Breast epithelium (tissue), 4 donors: ENCODE data around the gene MAST4. TPM values are rescaled to one million over a fixed set of nuclear protein-coding genes. Genes with fewer than 3 reads are reported as not detected.

ENCODE experiments used
- DNase-seq, 2 donors: peaks; one replicate each; pipeline ENCODE4 v3.0.0-alpha.2; 2019; ENCODE audit warnings: low spot score in 2 of 2
- H3K27ac ChIP-seq, 2 donors: fragments of 200-600 bp; sonication (generic) in 1 of 2; one replicate each; pipeline ENCODE4 v1.5.1; 2016 to 2019; ENCODE audit warnings: mild to moderate bottlenecking in 1 of 2
- H3K27me3 ChIP-seq, 2 donors: fragments of 200-600 bp; sonication (generic) in 1 of 2; one replicate each; pipeline versions ENCODE4 v1.5.1 to v1.6.0; 2017 to 2019; ENCODE audit warnings: control low read depth in 1 of 2, mild to moderate bottlenecking in 1 of 2
- H3K36me3 ChIP-seq: fragments of 200-600 bp; one replicate; pipeline ENCODE4 v1.5.1; 2019
- H3K4me1 ChIP-seq, 2 donors: fragments of 200-600 bp; sonication (generic); one replicate each; pipeline ENCODE4 v1.5.1; 2016 to 2019; ENCODE audit warnings: control low read depth in 1 of 2
- H3K4me3 ChIP-seq, 3 donors: fragments of 200-600 bp; sonication (generic); 1 replicate in 2 of 3; 2 replicates in 1 of 3; pipeline ENCODE4 v1.5.1; 2016 to 2019; ENCODE audit warnings: mild to moderate bottlenecking in 3 of 3, moderate library complexity in 2 of 3
- H3K9me3 ChIP-seq, 2 donors: fragments of 200-600 bp; sonication (generic) in 1 of 2; one replicate each; pipeline ENCODE4 v1.5.1; 2016 to 2019; ENCODE audit warnings: control low read depth in 1 of 2
- CTCF ChIP-seq, 3 donors: fragments of 450-650 bp; IDR thresholded peaks; one replicate each; pipeline ENCODE4 v1.5.1; 2016 to 2017; ENCODE audit warnings: antibody characterized with exemption in 3 of 3, mild to moderate bottlenecking in 3 of 3, moderate library complexity in 3 of 3
- POLR2A ChIP-seq: fragments of 450-650 bp; IDR thresholded peaks from one replicate; pipeline ENCODE4 v1.6.1; 2016; ENCODE audit warnings: antibody characterized with exemption, mild to moderate bottlenecking, moderate library complexity
- POLR2AphosphoS5 ChIP-seq, 3 donors: sonication (generic); formaldehyde crosslinking; IDR thresholded peaks; one replicate each; pipeline ENCODE4 v1.6.1; 2017; ENCODE audit warnings: antibody characterized with exemption in 3 of 3
- intact Hi-C: fragments of 100-400 bp; cut with DNase I; formaldehyde crosslinking; loops from one replicate; pipeline ENCODE4 v1.15.1; 2023; ENCODE audit warnings: low total_unique reads
- total RNA-seq, 3 donors: library from RNA; depleted of rRNA; stranded (reverse); fragments of >200 nt; gene quantifications; one replicate each; pipeline ENCODE4 v1.1.0, GENCODE V29; 2016

MAST4 gene
- total RNA-seq, 3 donors from 2014 or later, result 28.0 to 61.5 (median 50.1) TPM

- H3K27me3 ChIP-seq, result no peaks in the 10 kb centered on the region
- H3K9me3 ChIP-seq, result no peaks in the 10 kb centered on the region
- intact Hi-C loops, result no loop called here
- H3K36me3 ChIP-seq, result no peaks in the 10 kb centered on the region
- H3K27ac ChIP-seq, result no peak overlapping the region
- DNase-seq, result no peak
- no peak overlapping the region for H3K4me3 ChIP-seq
- no peaks in the 10 kb centered on the region for H3K4me1 ChIP-seq
- no peak for TF ChIP-seq POLR2AphosphoS5 (IDR thresholded peaks at IDR 0.05)
These were observed 327.3 kb downstream of the MAST4 start for GRCh38 chr5:66923457-66923856.

- no peaks in the 10 kb centered on the region for H3K9me3 ChIP-seq
- intact Hi-C loops, result no loop called here
- no peak overlapping the region for H3K4me3 ChIP-seq
- TF ChIP-seq POLR2AphosphoS5 (IDR thresholded peaks at IDR 0.05) (no peak), POLR2A (no peak), CTCF (IDR thresholded peaks at IDR 0.05) (no peak)
- H3K4me1 ChIP-seq, result no peaks in the 10 kb centered on the region
- DNase-seq, result no peak
- H3K36me3 ChIP-seq, result no peaks in the 10 kb centered on the region
- H3K27ac ChIP-seq, result no peak overlapping the region
- no peaks in the 10 kb centered on the region for H3K27me3 ChIP-seq
These were observed 327.7 kb downstream of the MAST4 start for GRCh38 chr5:66923922-66924321.

GRCh38 chr5:66927140-66927539 is 330.9 kb downstream of the MAST4 start:
- Histone ChIP-seq H3K27me3 (no peaks in the 10 kb centered on the region), H3K4me3 (no peak overlapping the region), H3K36me3 (no peaks in the 10 kb centered on the region), H3K9me3 (no peaks in the 10 kb centered on the region), H3K4me1 (no peaks in the 10 kb centered on the region), H3K27ac (no peak overlapping the region)
- DNase-seq, result no peak
- intact Hi-C loops, result no loop called here
- no peak for TF ChIP-seq CTCF (IDR thresholded peaks at IDR 0.05)

DNA sequence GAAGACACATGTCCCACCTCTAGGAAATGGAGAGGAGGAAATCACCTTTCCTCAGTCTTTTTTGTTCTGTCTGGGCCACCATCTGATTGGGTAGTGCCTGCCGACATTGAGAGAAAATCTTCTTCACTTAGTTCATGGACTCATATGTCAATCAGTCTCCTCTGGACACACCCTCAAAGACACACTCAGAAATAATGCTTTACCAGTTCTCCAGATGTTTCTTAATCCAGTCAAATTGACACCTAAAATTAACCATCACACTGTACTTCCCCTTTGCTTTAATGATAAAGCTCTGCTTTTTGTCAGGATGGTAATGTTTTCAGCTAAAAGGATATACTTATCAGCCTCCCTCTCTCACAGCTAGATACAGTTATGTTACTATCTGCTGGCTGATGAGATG is 333.1 kb downstream of the MAST4 start:
- Histone ChIP-seq H3K9me3 (no peaks in the 10 kb centered on the region), H3K27me3 (no peaks in the 10 kb centered on the region), H3K4me3 (no peak overlapping the region), H3K36me3 (no peaks in the 10 kb centered on the region), H3K4me1 (no peaks in the 10 kb centered on the region), H3K27ac (no peak overlapping the region)
- DNase-seq, result no peak
- TF ChIP-seq POLR2AphosphoS5 (IDR thresholded peaks at IDR 0.05) (no peak), POLR2A (no peak), CTCF (IDR thresholded peaks at IDR 0.05) (no peak)
- intact Hi-C loops, result no loop called here

GRCh38 chr5:66929995-66930394 is 333.8 kb downstream of the MAST4 start:
- H3K4me1 ChIP-seq, result no peaks in the 10 kb centered on the region
- no peaks in the 10 kb centered on the region for H3K36me3 ChIP-seq
- no peaks in the 10 kb centered on the region for H3K27me3 ChIP-seq
- DNase-seq, result no peak
- no peaks in the 10 kb centered on the region for H3K9me3 ChIP-seq
- intact Hi-C loops, result no loop called here
- no peak overlapping the region for H3K4me3 ChIP-seq
- H3K27ac ChIP-seq, result no peak overlapping the region
- TF ChIP-seq POLR2AphosphoS5 (IDR thresholded peaks at IDR 0.05) (no peak), POLR2A (no peak), CTCF (IDR thresholded peaks at IDR 0.05) (no peak)

- TF ChIP-seq CTCF (IDR thresholded peaks at IDR 0.05), result no peak
- TF ChIP-seq POLR2AphosphoS5 (IDR thresholded peaks at IDR 0.05), result no peak
- TF ChIP-seq POLR2A, result no peak
- no peak for DNase-seq
- Histone ChIP-seq H3K9me3 (no peaks in the 10 kb centered on the region), H3K4me1 (no peaks in the 10 kb centered on the region), H3K4me3 (no peak overlapping the region), H3K27me3 (no peaks in the 10 kb centered on the region), H3K36me3 (no peaks in the 10 kb centered on the region), H3K27ac (no peak overlapping the region)
- intact Hi-C loops, result no loop called here
These were observed 335.5 kb downstream of the MAST4 start for GRCh38 chr5:66931651-66932050.
